Mesendoderm (in vitro differentiated cells): Measurements from ENCODE around the gene ZDHHC6.

Experiments
- DNase-seq: peaks from one replicate; pipeline ENCODE4 v3.0.0; 2013
- H2AK5ac ChIP-seq: 2 replicates; pipeline ENCODE4 v1.6.1; 2013; ENCODE audit warnings: low read length, inconsistent platforms
- H2BK120ac ChIP-seq: 2 replicates; pipeline ENCODE4 v1.6.1; 2013; ENCODE audit warnings: low read depth, mild to moderate bottlenecking, low read length, moderate library complexity, mixed read lengths
- H2BK15ac ChIP-seq: replicated peaks from 2 replicates; pipeline ENCODE4 v1.6.1; 2013; ENCODE audit warnings: low read depth, mild to moderate bottlenecking, moderate library complexity
- H2BK5ac ChIP-seq: 2 replicates; pipeline ENCODE4 v1.6.1; 2013; ENCODE audit warnings: low read length, inconsistent platforms
- H3K18ac ChIP-seq: 2 replicates; pipeline ENCODE4 v1.6.1; 2013; ENCODE audit warnings: mild to moderate bottlenecking, low read length, mixed read lengths
- H3K23ac ChIP-seq: one replicate; pipeline ENCODE4 v1.6.1; 2013; ENCODE audit warnings: low read length
- H3K27ac ChIP-seq: 2 replicates; pipeline ENCODE4 v1.5.1; 2013; ENCODE audit warnings: low read depth, mild to moderate bottlenecking, inconsistent platforms, low read length, moderate library complexity
- H3K27me3 ChIP-seq: 2 replicates; pipeline ENCODE4 v1.6.1; 2013; ENCODE audit warnings: low read length, control low read depth, mild to moderate bottlenecking, inconsistent platforms; ENCODE audit not compliant: insufficient read depth, poor library complexity
- H3K36me3 ChIP-seq: 2 replicates; pipeline ENCODE4 v1.6.1; 2013; ENCODE audit warnings: low read length, inconsistent platforms; ENCODE audit not compliant: control insufficient read depth, insufficient read depth
- H3K4ac ChIP-seq: one replicate; pipeline ENCODE4 v1.6.1; 2013; ENCODE audit warnings: low read depth, mild to moderate bottlenecking, low read length, moderate library complexity
- H3K4me1 ChIP-seq: 2 replicates; pipeline ENCODE4 v1.6.1; 2013; ENCODE audit warnings: low read depth, low read length, inconsistent platforms; ENCODE audit not compliant: control insufficient read depth
- H3K4me2 ChIP-seq: 2 replicates; pipeline ENCODE4 v1.6.1; 2013; ENCODE audit warnings: low read length
- H3K4me3 ChIP-seq: 2 replicates; pipeline ENCODE4 v1.5.1; 2013; ENCODE audit warnings: mild to moderate bottlenecking, low read length
- H3K56ac ChIP-seq: one replicate; pipeline ENCODE4 v1.6.1; 2013; ENCODE audit warnings: low read length
- H3K79me1 ChIP-seq: 2 replicates; pipeline ENCODE4 v1.6.1; 2013; ENCODE audit warnings: low read length, inconsistent platforms
- H3K79me2 ChIP-seq: 2 replicates; pipeline ENCODE4 v1.6.1; 2013; ENCODE audit warnings: mild to moderate bottlenecking, low read length; ENCODE audit not compliant: control insufficient read depth, insufficient read depth
- H3K9ac ChIP-seq: 2 replicates; pipeline ENCODE4 v1.6.1; 2013; ENCODE audit warnings: low read length, inconsistent platforms
- H4K5ac ChIP-seq: one replicate; pipeline ENCODE4 v1.6.1; 2013; ENCODE audit warnings: low read length
- H4K8ac ChIP-seq: one replicate; pipeline ENCODE4 v1.6.1; 2013; ENCODE audit warnings: low read depth, mild to moderate bottlenecking, control low read depth, low read length, moderate library complexity
- WGBS: extraction: QIAGEN DNeasy Blood & Tissue Kit; methylation state at CpG from one replicate; pipeline ENCODE4 v1.1.7; 2013; ENCODE audit warnings: low lambda C conversion rate, missing lambda C conversion rate; ENCODE audit not compliant: insufficient coverage; ENCODE audit errors: extremely low coverage; 5-methylcytosine and 5-hydroxymethylcytosine counted together

Gene ZDHHC6

GRCh38 chr10:112442063-112442462 is 4.7 kb downstream of the ZDHHC6 start:
- Histone ChIP-seq H2BK5ac (no peak overlapping the region), H3K4me2 (no peak overlapping the region), H4K8ac (no peak overlapping the region), H3K4ac (no peak overlapping the region), H3K36me3 (no peaks in the 10 kb centered on the region), H3K27me3 (no peaks in the 10 kb centered on the region), H2BK120ac (no peak overlapping the region), H2AK5ac (no peak overlapping the region), H3K27ac (no peak overlapping the region), H4K5ac (no peak overlapping the region), H3K9ac (no peak overlapping the region), H3K4me1 (no peaks in the 10 kb centered on the region), H3K79me1 (peaks cover 7% of the 10 kb centered on the region), H3K56ac (no peak overlapping the region), H3K23ac (no peak overlapping the region), H3K4me3 (no peak overlapping the region), H3K79me2 (peaks cover 10% of the 10 kb centered on the region), H3K18ac (no peak overlapping the region), H2BK15ac (no peak overlapping the region)
- DNase-seq = no peak
- no CpG with 5 or more reads among the region's 3 CpGs for WGBS

GRCh38 chr10:112441520-112441919 is 5.2 kb downstream of the ZDHHC6 start:
- H3K27me3 ChIP-seq = no peaks in the 10 kb centered on the region
- no peak overlapping the region for H3K23ac ChIP-seq
- H3K4me3 ChIP-seq = no peak overlapping the region
- H4K8ac ChIP-seq = no peak overlapping the region
- no CpG with 5 or more reads among the region's 1 CpG for WGBS
- no peak overlapping the region for H3K18ac ChIP-seq
- DNase-seq = no peak
- peaks cover 7% of the 10 kb centered on the region for H3K79me1 ChIP-seq
- H3K27ac ChIP-seq = no peak overlapping the region
- no peak overlapping the region for H2BK5ac ChIP-seq
- no peak overlapping the region for H3K4me2 ChIP-seq
- H3K9ac ChIP-seq = no peak overlapping the region
- H4K5ac ChIP-seq = no peak overlapping the region
- no peak overlapping the region for H3K4ac ChIP-seq
- H2AK5ac ChIP-seq = no peak overlapping the region
- no peak overlapping the region for H3K56ac ChIP-seq
- H2BK15ac ChIP-seq = no peak overlapping the region
- H3K4me1 ChIP-seq = no peaks in the 10 kb centered on the region
- no peak overlapping the region for H2BK120ac ChIP-seq
- H3K36me3 ChIP-seq = no peaks in the 10 kb centered on the region
- peaks cover 10% of the 10 kb centered on the region for H3K79me2 ChIP-seq

GRCh38 chr10:112438356-112438755 is 8.4 kb downstream of the ZDHHC6 start:
- Histone ChIP-seq H3K36me3 (no peaks in the 10 kb centered on the region), H3K27ac (no peak overlapping the region), H3K79me2 (no peaks in the 10 kb centered on the region), H2BK120ac (no peak overlapping the region), H3K79me1 (no peaks in the 10 kb centered on the region), H2BK15ac (no peak overlapping the region), H4K5ac (no peak overlapping the region), H3K27me3 (no peaks in the 10 kb centered on the region), H4K8ac (no peak overlapping the region), H3K9ac (no peak overlapping the region), H3K4ac (no peak overlapping the region), H3K4me1 (no peaks in the 10 kb centered on the region), H3K23ac (no peak overlapping the region), H2BK5ac (no peak overlapping the region), H3K4me2 (no peak overlapping the region), H2AK5ac (no peak overlapping the region), H3K56ac (no peak overlapping the region), H3K18ac (no peak overlapping the region), H3K4me3 (no peak overlapping the region)
- no peak for DNase-seq
- WGBS = no CpG with 5 or more reads among the region's 4 CpGs

- peak; percentile 24 for DNase-seq
- H3K18ac ChIP-seq = no peak overlapping the region
- no peak overlapping the region for H4K8ac ChIP-seq
- no peak overlapping the region for H2BK15ac ChIP-seq
- no peak overlapping the region for H2AK5ac ChIP-seq
- H3K4me2 ChIP-seq = no peak overlapping the region
- H2BK5ac ChIP-seq = no peak overlapping the region
- H3K4ac ChIP-seq = no peak overlapping the region
- H3K23ac ChIP-seq = no peak overlapping the region
- no peak overlapping the region for H3K56ac ChIP-seq
- no peak overlapping the region for H3K4me3 ChIP-seq
- no peaks in the 10 kb centered on the region for H3K79me1 ChIP-seq
- H3K27ac ChIP-seq = no peak overlapping the region
- H3K9ac ChIP-seq = no peak overlapping the region
- no peaks in the 10 kb centered on the region for H3K36me3 ChIP-seq
- H3K27me3 ChIP-seq = no peaks in the 10 kb centered on the region
- no peak overlapping the region for H2BK120ac ChIP-seq
- H3K79me2 ChIP-seq = no peaks in the 10 kb centered on the region
- WGBS = no CpG with 5 or more reads among the region's 2 CpGs
- H4K5ac ChIP-seq = no peak overlapping the region
- H3K4me1 ChIP-seq = no peaks in the 10 kb centered on the region
Measured at GRCh38 chr10:112434988-112435619, 11.6 kb downstream of the ZDHHC6 start.

GRCh38 chr10:112433136-112433535 is 13.6 kb downstream of the ZDHHC6 start:
- H3K9ac ChIP-seq = no peak overlapping the region
- no peak overlapping the region for H3K4me3 ChIP-seq
- no peak overlapping the region for H3K4ac ChIP-seq
- H3K79me1 ChIP-seq = no peaks in the 10 kb centered on the region
- H3K36me3 ChIP-seq = no peaks in the 10 kb centered on the region
- no peaks in the 10 kb centered on the region for H3K79me2 ChIP-seq
- H3K23ac ChIP-seq = no peak overlapping the region
- no peak overlapping the region for H3K56ac ChIP-seq
- no peak for DNase-seq
- no peak overlapping the region for H2BK120ac ChIP-seq
- H2AK5ac ChIP-seq = no peak overlapping the region
- no peak overlapping the region for H4K5ac ChIP-seq
- H3K4me1 ChIP-seq = peaks cover 3% of the 10 kb centered on the region
- no peak overlapping the region for H3K18ac ChIP-seq
- H3K27me3 ChIP-seq = no peaks in the 10 kb centered on the region
- no peak overlapping the region for H3K27ac ChIP-seq
- H4K8ac ChIP-seq = no peak overlapping the region
- no peak overlapping the region for H3K4me2 ChIP-seq
- no CpG with 5 or more reads among the region's 2 CpGs for WGBS
- no peak overlapping the region for H2BK15ac ChIP-seq
- H2BK5ac ChIP-seq = no peak overlapping the region

GRCh38 chr10:112429654-112430230 is 17.0 kb downstream of the ZDHHC6 start:
- Histone ChIP-seq H3K9ac (no peak overlapping the region), H4K8ac (no peak overlapping the region), H3K27me3 (no peaks in the 10 kb centered on the region), H3K4me1 (peaks cover 3% of the 10 kb centered on the region), H4K5ac (no peak overlapping the region), H3K4me3 (no peak overlapping the region), H2BK120ac (no peak overlapping the region), H3K4me2 (no peak overlapping the region), H2BK5ac (no peak overlapping the region), H3K79me1 (no peaks in the 10 kb centered on the region), H3K27ac (no peak overlapping the region), H3K18ac (no peak overlapping the region), H3K23ac (no peak overlapping the region), H2AK5ac (no peak overlapping the region), H3K56ac (no peak overlapping the region), H3K4ac (no peak overlapping the region), H3K36me3 (no peaks in the 10 kb centered on the region), H2BK15ac (no peak overlapping the region), H3K79me2 (no peaks in the 10 kb centered on the region)
- no CpG with 5 or more reads among the region's 15 CpGs for WGBS
- no peak for DNase-seq
